HG03108 (cell line): ENCODE measurements around the gene PATJ.
"Not testable (repeated sequence)": the region's sequence is repeated elsewhere in the genome, so short reads cannot be mapped to it uniquely, and the experiment has no call there.

Experiments used
- ATAC-seq: cut with Tn5 transposase; IDR thresholded peaks from one replicate; pipeline ENCODE4 v1.9.1; 2021; ENCODE audit warnings: moderate library complexity; ENCODE audit not compliant: unreplicated experiment

The PATJ gene

DNA sequence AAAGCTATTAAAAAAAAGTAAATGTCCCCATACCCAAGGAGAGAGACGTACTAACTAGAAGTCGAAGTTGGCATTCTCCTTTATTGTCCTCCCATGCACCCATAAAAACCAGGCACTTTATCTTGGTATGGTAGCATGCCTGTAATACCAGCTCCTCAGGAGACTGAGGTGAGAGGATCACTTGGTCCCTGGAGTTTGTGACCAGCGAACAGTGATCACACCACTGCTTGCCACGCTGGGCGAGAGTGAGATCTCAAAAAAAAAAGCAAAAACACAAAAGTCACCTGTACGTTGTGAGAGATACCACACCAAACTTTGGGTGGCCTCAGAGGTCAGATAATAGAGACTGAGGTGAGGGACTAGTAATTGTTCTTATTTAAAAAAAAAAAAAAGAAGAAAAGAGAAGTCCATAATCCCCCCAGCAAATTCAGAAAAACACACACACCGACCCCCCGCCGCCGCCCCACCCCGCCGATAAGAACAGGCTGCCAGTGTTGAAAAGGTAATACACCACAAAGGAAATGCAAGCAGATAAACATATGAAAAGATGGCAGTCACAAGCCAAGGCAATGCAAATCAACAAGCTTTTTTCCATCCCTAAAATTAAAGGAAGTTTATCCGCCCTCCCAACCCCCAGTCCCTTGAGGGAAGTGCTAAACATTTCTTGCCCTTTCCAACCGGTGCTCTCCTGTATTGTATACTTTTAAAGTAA lies 455.9 kb downstream of the PATJ start:
- ATAC-seq, result no peak

DNA sequence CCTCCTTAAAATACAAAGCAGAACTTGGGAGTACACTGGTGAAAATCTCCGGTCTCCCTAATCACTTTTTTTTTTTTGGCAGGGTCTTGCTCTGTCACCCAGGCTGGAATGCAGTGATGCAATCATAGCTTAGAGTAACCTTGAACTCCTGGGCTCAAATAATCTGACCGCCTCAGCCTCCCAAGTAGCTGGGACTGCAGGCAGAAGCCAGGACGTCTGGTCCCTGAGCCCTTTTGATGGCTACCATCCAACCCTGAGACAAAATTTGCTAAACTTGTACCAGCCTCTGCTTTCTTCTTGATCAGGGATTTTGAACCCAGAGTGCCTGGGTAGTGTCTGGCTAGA lies 456.5 kb downstream of the PATJ start:
- no peak for ATAC-seq

DNA sequence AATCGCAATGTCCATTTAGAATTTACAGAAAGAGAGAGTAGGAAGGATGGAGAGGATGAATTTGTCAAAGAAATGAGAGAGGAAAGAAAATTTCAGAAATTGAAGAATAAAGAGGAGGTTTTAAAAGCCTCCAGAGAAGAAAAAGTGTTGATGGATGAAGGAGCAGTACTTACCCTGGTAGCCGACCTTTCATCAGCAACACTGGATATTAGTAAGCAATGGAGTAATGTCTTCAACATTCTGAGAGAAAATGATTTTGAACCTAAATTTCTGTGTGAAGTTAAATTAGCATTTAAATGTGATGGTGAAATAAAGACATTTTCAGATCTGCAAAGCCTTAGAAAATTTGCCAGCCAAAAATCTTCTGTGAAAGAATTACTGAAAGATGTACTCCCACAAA lies 464.9 kb downstream of the PATJ start:
- ATAC-seq, result no peak

DNA sequence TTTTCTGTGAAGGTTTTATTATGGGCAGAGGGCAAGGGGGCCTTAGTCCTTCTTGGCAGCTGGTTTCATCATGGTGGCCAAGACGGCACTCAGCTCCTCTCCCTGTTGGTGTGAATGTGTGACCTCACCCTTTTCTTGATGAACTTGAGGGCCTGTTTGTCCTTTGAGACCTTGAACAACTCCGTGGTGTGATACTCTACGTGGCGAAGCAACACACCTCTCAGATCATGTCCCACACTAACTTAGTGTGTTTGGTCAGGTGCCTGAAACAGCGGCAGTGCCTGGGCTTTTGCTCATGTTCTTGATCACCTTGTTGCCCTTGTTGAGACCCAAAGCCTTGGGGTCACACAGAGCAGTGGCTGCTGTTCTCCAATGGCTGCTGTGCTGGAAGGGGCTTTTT lies 465.8 kb downstream of the PATJ start:
- no peak for ATAC-seq

DNA sequence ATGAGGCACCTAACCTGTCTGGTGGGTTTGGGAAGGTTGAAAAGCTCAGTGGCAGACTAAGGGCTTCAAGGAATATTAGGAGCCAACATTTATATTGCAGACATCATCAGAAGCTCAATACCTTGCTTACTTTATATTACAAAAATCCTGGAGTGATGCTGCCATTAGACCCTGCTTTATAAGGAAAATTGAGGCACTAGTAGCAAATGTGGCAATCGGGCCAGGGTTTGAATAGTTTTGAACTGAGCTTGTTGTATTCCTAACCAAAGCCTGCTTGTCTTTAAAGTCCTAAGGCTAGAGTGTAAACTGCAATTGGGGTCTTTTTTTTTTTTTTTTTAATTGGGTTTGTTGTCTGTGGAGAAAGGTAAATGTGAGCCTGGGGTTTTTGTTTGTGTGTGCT lies 466.7 kb downstream of the PATJ start:
- no peak for ATAC-seq

DNA sequence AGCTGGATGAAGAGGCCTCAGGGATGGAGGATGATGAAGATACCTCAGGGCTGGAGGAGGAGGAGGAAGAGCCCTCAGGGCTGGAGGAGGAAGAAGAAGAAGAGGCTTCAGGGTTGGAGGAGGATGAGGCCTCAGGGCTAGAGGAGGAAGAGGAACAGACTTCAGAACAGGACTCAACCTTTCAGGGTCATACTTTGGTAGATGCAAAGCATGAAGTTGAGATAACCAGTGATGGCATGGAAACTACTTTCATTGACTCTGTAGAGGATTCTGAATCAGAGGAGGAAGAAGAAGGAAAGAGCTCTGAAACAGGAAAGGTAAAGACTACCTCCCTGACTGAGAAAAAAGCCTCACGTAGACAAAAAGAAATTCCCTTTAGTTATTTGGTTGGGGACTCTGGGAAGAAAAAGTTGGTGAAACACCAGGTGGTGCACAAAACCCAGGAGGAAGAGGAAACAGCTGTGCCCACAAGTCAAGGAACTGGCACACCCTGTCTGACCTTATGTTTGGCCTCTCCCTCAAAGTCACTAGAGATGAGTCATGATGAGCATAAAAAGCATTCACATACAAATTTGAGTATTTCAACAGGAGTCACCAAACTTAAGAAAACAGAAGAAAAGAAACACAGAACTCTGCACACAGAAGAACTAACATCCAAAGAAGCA lies 467.8 kb downstream of the PATJ start:
- ATAC-seq, result no peak

DNA sequence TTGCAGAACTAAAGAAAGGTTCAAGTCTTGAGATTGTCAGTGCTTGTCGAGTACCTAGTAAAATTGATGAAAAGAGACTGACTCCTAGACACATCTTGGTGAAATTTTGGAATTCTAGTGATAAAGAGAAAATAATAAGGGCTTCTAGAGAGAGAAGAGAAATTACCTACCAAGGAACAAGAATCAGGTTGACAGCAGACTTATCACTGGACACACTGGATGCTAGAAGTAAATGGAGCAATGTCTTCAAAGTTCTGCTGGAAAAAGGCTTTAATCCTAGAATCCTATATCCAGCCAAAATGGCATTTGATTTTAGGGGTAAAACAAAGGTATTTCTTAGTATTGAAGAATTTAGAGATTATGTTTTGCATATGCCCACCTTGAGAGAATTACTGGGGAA lies 468.7 kb downstream of the PATJ start:
- no peak for ATAC-seq

DNA sequence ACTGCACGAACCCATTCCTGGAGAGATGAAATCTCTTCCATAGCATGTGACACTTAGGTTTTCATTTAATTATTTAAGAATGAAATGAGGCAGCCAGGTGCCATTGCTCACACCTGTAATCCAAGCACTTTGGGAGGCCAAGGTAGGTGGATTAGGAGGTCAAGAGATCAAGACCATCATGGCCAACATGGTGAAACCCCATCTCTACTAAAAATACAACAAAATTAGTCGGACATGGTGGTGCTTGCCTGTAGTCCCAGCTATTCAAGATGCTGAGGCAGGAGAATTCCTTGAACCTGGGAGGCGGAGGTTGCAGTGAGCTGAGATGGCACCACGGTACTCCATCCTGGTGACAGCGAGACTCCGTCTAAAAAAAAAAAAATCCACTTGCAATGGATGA lies 470.1 kb downstream of the PATJ start:
- ATAC-seq, result no peak

DNA sequence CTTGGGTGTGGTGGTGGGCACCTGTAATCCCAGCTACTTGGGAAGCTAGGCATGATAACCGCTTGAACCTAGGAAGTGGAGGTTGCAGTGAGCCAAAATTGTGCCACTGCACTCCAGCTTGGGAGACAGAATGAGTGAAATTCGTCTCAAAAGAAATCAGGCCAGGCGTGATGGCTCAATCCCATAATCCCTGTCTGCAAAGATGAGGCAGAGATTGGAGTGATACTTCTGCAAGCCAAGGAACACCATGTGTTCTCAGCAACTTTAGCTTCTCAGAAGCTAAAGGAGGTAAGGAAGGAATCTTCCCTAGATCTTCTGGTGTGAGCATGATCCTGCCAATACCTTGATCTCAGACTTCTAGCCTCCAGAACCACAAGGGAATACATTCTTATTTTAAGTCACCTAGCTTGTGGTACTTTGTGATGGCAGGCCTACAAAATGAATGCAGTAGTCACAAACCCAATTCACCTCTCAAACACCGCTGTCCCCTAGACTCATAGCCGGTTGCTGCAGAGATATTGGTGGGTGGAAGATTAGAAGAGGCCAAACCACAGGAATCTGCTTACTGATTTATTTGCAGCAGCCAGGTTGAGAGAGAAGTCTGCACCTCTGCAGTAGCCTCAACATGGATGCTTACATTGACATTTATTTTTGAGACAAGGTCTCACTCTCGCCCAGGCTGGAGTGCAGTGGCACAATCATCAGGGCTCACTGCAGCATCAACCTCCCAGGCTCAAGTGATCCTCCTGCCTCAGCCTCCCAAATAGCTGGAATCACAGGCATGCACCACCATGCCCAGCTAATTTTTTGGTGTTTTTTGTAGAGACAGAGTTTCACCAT lies 471.0 kb downstream of the PATJ start:
- ATAC-seq, result no peak

DNA sequence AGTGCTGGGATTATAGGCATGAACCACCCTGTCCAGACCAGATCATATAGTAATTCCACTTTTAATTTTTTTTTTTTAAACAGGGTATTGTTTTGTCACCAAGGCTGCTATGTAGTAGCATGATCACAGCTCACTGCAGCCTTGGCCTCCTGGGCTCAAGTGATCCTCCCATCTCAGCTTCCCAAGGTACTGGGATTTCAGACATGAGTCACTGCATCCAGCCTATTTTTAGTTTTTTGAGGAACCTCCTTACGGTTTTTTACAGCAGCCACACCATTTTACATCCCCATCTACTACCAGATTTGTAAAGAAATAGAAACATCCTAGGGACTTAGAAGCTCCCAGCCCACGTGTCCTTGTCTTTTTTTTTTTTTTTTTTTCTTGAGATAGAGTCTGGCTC lies 476.3 kb downstream of the PATJ start:
- no peak for ATAC-seq

DNA sequence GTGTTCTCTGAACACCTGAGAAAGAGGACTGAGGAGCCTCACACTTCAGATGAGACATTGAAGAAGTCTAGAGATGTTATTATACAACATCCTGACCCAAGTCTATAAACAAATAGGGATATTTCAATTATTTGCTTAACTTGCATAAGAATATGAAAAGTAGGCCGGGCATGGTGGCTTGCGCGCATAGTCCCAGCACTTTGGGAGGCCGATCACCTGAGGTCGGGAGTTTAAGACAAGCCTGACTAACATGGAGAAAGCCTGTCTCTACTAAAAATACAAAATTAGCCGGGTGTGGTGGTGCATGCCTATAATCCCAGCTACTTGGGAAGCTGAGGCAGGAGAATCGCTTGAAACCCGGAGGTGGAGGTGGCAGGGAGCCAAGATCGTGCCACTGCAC lies 478.2 kb downstream of the PATJ start:
- ATAC-seq, result not testable (repeated sequence)

DNA sequence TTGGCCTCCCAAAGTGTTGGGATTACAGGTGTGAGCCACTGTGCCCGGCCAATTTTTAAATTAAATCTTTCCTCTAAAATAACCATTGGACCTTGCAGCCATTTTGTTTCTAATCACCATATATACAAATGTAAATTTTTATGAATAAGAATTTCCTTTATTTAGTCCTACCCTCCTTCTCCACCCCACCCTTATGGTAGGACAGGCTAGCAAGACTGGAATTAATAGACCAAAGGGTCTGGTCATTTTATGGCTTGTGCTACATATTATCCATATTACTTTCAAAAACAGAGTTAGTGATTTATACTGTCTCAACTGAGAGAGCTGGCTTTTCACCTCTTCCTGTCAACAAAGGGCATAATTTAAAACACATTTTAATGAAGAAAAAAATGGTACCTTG lies 478.9 kb downstream of the PATJ start:
- ATAC-seq, result no peak

DNA sequence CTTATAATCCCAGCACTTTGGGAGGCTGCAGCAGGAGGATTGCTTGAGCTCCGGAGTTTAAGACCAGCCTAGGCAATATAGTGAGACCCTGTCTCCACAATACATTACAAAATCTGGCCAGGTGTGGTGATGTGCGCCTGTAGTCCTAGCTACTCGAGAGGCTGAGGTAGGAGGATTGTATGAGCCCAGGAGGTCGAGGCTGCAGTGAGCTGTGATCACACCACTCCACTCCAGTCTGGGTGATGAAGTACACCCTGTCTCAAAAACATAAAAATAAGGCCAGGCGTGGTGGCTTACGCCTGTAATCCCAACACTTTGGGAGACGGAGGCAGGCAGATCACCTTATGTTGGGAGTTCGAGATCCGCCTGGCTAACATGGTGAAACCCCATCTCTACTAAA lies 480.0 kb downstream of the PATJ start:
- ATAC-seq, result no peak

DNA sequence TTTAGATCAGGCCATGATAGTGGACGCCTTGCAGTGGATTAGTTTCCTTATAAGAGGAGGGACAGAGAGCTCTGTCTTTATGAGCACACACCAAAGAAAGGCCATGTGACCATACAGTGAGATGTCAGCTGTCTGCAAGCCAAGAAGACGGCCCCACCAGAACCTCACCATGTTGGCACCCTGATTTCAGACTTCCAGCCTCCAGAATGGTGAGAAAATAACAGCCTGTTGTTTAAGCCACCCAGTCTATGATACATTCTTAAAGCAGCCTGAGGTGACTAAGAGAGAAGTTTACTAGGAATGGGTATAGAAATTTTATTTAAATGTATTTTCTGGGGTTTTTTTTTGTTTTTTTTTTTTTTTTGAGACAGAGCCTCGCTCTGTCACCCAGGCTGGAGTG lies 481.9 kb downstream of the PATJ start:
- no peak for ATAC-seq

DNA sequence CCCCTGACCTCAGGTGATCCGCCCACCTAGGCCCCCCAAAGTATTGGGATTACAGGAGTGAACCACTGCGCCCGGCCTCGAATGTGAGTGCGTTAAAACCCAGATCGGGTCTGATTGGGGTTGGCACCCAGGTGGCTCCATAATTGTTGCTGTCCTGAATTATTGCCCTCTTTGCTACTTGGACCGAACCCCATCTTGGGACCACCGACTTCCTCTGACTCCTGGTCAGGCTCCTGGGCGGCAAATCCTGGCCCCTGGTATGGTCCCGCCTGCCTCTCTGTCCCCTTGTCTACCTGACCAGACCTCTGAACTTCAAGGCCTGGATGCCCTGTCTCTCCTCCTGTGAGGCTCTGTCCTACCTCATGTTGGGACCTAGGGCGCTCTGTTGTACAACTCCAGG lies 485.2 kb downstream of the PATJ start:
- ATAC-seq, result no peak
